Caco-2 (cell line): ENCODE data around the gene ZBTB7B. TPM values are rescaled to one million over a fixed set of nuclear protein-coding genes. Genes with fewer than 3 reads are reported as not detected.

Experiments
- BruUV-seq: library from RNA; stranded (reverse); fragments of 400-500 nt; replicated peaks from 2 replicates; lab custom pipeline; 2021; lab: Mats Ljungman, UMichigan
- CTCF ChIA-PET: fragments of 300-600 bp; sonication (Branson Sonifier 250); formaldehyde crosslinking; loops from one replicate; lab custom pipeline; 2022; ENCODE audit warnings: antibody characterized with exemption; lab: Charles Lee
- POLR2A ChIA-PET: fragments of 300-600 bp; sonication (Branson Sonifier 250); formaldehyde crosslinking; loops from one replicate; lab custom pipeline; 2022; ENCODE audit warnings: antibody characterized with exemption; lab: Charles Lee
- DNase-seq, 2 experiments: peaks; one replicate each; pipeline versions ENCODE4 v3.0.0 to v3.0.0-alpha.2; 2020 to 2022
- H3K27me3 ChIP-seq: replicated peaks from 2 replicates; pipeline ENCODE4 v1.6.0; 2011; ENCODE audit warnings: low read length; ENCODE audit not compliant: control insufficient read depth, insufficient read depth
- H3K36me3 ChIP-seq: 2 replicates; pipeline ENCODE4 v1.5.1; 2011; ENCODE audit warnings: low read length; ENCODE audit not compliant: control insufficient read depth, insufficient read depth
- H3K4me1 ChIP-seq: fragments of 250-450 bp; sonication (Bioruptor Pico); 2 replicates; pipeline ENCODE4 v1.5.1; 2020; ENCODE audit warnings: mild to moderate bottlenecking
- H3K4me3 ChIP-seq: 2 replicates; pipeline ENCODE4 v1.5.1; 2011; ENCODE audit warnings: low read depth, mild to moderate bottlenecking, control low read depth, low read length
- H3K9me3 ChIP-seq: fragments of 250-450 bp; sonication (Bioruptor Pico); 2 replicates; pipeline ENCODE4 v1.5.1; 2020; ENCODE audit warnings: mild to moderate bottlenecking, moderate library complexity
- H3K27ac Mint-ChIP-seq: one replicate; pipeline ENCODE4 v1.8.0; 2022; ENCODE audit warnings: mixed read lengths; ENCODE audit not compliant: unreplicated experiment
- H3K27me3 Mint-ChIP-seq: one replicate; pipeline ENCODE4 v1.8.0; 2022; ENCODE audit warnings: mixed read lengths; ENCODE audit not compliant: insufficient read depth, unreplicated experiment
- H3K36me3 Mint-ChIP-seq: one replicate; pipeline ENCODE4 v1.8.0; 2022; ENCODE audit warnings: mild to moderate bottlenecking, mixed read lengths; ENCODE audit not compliant: insufficient read depth, unreplicated experiment
- H3K4me1 Mint-ChIP-seq: one replicate; pipeline ENCODE4 v1.8.0; 2022; ENCODE audit warnings: low read depth, mixed read lengths; ENCODE audit not compliant: unreplicated experiment
- H3K4me3 Mint-ChIP-seq: one replicate; pipeline ENCODE4 v1.8.0; 2022; ENCODE audit warnings: mild to moderate bottlenecking, moderate library complexity, mixed read lengths; ENCODE audit not compliant: unreplicated experiment
- H3K9me3 Mint-ChIP-seq: one replicate; pipeline ENCODE4 v1.8.0; 2022; ENCODE audit warnings: mixed read lengths; ENCODE audit not compliant: unreplicated experiment
- intact Hi-C: fragments of 100-400 bp; cut with micrococcal nuclease; formaldehyde crosslinking; loops from one replicate; pipeline ENCODE4 v1.10.0; 2022; ENCODE audit not compliant: unreplicated experiment
- total RNA-seq: library from RNA; stranded (reverse); gene quantifications from 2 replicates; pipeline ENCODE4 v1.2.3, GENCODE V29; 2022
- TF ChIP-seq, protein P1 (sequence below), 2 experiments: fragments of 200-600 bp in 1 of 2; IDR thresholded peaks; 1 replicate in 1 of 2; 2 replicates in 1 of 2; pipeline versions ENCODE4 v1.5.1 to v1.8.0; 2011 to 2022; ENCODE audit warnings: antibody characterized with exemption in 1 of 2, control low read depth in 1 of 2, inconsistent platforms in 1 of 2, low read depth in 1 of 2, low read length in 1 of 2, mild to moderate bottlenecking in 1 of 2, moderate library complexity in 1 of 2; ENCODE audit not compliant: insufficient read depth in 1 of 2, severe bottlenecking in 1 of 2, unreplicated experiment in 1 of 2

ZBTB7B gene
- total RNA-seq, 1 experiment from 2014 or later = 46.8 TPM

DNA sequence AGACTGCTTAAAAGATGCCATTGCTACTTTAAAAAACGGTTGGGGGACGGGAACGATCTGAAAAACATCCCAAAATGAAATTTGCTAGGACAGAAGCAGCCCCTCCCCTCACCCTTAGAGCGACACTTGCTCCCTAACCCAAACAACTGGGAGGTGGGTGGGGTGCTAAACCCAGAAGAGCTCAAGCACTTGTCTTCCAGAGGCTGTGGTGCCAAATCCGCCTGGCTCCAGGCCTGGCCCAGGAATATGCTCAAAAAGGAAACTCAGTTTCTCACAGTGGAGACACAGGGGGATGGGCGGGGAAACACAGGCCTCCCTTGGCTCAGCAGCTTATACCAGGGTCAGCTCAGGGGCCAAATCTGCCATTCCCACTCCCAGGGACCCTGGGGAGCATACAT is 46.1 kb upstream of the ZBTB7B start:
- Histone ChIP-seq H3K9me3 (no peaks in the 10 kb centered on the region), H3K36me3 (peaks cover 3% of the 10 kb centered on the region), H3K4me1 (peaks cover 15% of the 10 kb centered on the region), H3K4me3 (peak overlapping the region; percentile 43), H3K27me3 (no peaks in the 10 kb centered on the region)
- peak overlapping the region; percentile 80 for H3K4me3 Mint-ChIP-seq
- TF ChIP-seq, protein P1, sequence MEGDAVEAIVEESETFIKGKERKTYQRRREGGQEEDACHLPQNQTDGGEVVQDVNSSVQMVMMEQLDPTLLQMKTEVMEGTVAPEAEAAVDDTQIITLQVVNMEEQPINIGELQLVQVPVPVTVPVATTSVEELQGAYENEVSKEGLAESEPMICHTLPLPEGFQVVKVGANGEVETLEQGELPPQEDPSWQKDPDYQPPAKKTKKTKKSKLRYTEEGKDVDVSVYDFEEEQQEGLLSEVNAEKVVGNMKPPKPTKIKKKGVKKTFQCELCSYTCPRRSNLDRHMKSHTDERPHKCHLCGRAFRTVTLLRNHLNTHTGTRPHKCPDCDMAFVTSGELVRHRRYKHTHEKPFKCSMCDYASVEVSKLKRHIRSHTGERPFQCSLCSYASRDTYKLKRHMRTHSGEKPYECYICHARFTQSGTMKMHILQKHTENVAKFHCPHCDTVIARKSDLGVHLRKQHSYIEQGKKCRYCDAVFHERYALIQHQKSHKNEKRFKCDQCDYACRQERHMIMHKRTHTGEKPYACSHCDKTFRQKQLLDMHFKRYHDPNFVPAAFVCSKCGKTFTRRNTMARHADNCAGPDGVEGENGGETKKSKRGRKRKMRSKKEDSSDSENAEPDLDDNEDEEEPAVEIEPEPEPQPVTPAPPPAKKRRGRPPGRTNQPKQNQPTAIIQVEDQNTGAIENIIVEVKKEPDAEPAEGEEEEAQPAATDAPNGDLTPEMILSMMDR (IDR thresholded peaks at IDR 0.05; ENCODE audit: insufficient read depth in 1 of 2, low read depth in 1 of 2, low read length in 1 of 2, severe bottlenecking in 1 of 2, unreplicated experiment in 1 of 2) = no peak
- BruUV-seq = no TSS peak
- no peaks in the 10 kb centered on the region for H3K27me3 Mint-ChIP-seq
- peaks cover 16% of the 10 kb centered on the region for H3K4me1 Mint-ChIP-seq
- peaks cover 33% of the 10 kb centered on the region for H3K36me3 Mint-ChIP-seq
- no peak for DNase-seq
- no peaks in the 10 kb centered on the region for H3K9me3 Mint-ChIP-seq
- ChIA-PET POLR2A (interaction anchor here (1.4 to 3.5 kb wide), 4 partner anchors 14 to 27 kb away, joined by 5 to 34 read pairs (median 12); partner anchors contain the start of genes FLAD1, PMVK and SHC1), CTCF (interaction anchor here (0.6 to 1.8 kb wide), 8 partner anchors 14 to 397 kb away, joined by 4 to 10 read pairs (median 6); partner anchors contain the start of gene SHC1)
- peak overlapping the region; percentile 79 for H3K27ac Mint-ChIP-seq
- intact Hi-C loops = loop anchor here (5.0 kb wide), 1 partner anchor 106 kb away; the partner anchor contains the start of gene EFNA4

DNA sequence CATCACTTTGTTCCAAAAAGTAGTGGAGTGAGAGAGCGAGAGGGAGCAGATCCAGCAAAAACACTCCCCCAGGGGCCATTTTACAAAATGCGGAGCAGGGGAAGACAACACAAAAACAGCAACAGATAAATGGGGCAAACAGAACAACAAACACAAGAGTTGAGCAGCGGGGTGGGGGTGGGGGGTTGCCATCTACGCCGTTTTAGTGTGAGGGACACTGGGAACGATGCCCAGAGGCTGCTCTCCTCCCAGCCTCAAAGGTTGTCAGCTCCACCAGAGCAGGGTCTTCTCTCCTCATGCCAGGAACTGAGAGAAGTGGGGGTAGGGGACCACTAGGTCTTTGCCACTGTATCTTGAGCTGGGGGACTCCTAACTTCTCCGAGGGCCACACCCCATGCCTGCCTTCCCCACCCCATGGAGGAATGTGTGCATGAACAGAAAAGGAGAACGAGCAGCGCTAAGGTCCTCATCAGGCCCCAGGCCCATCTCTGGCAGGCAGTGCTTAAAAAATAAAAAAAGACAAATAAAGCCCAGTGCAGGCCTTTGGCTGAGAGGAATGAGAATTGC is 45.4 kb upstream of the ZBTB7B start:
- no TSS peak for BruUV-seq
- H3K4me1 Mint-ChIP-seq = peaks cover 16% of the 10 kb centered on the region
- peak overlapping the region; percentile 80 for H3K4me3 Mint-ChIP-seq
- peaks cover 3% of the 10 kb centered on the region for H3K36me3 ChIP-seq
- DNase-seq = no peak
- H3K27ac Mint-ChIP-seq = peak overlapping the region; percentile 79
- POLR2A ChIA-PET = interaction anchor here (2.6 to 3.5 kb wide), 2 partner anchors 16 to 21 kb away, joined by 19 to 34 read pairs; partner anchors contain the start of gene PMVK
- no peaks in the 10 kb centered on the region for H3K27me3 ChIP-seq
- H3K4me1 ChIP-seq = peaks cover 15% of the 10 kb centered on the region
- intact Hi-C loops = loop anchor here (5.0 kb wide), 1 partner anchor 105 kb away; the partner anchor contains the start of gene EFNA4
- no peak overlapping the region for H3K4me3 ChIP-seq
- CTCF ChIA-PET = interaction anchor here (1.7 to 1.8 kb wide), 3 partner anchors 37 to 60 kb away, joined by 5 to 8 read pairs (median 8); no protein-coding TSS in a partner anchor
- no peaks in the 10 kb centered on the region for H3K27me3 Mint-ChIP-seq
- TF ChIP-seq, protein P1 (IDR thresholded peaks at IDR 0.05; ENCODE audit: insufficient read depth in 1 of 2, low read depth in 1 of 2, low read length in 1 of 2, severe bottlenecking in 1 of 2, unreplicated experiment in 1 of 2) = no peak
- H3K36me3 Mint-ChIP-seq = peaks cover 39% of the 10 kb centered on the region
- H3K9me3 ChIP-seq = no peaks in the 10 kb centered on the region
- no peaks in the 10 kb centered on the region for H3K9me3 Mint-ChIP-seq

DNA sequence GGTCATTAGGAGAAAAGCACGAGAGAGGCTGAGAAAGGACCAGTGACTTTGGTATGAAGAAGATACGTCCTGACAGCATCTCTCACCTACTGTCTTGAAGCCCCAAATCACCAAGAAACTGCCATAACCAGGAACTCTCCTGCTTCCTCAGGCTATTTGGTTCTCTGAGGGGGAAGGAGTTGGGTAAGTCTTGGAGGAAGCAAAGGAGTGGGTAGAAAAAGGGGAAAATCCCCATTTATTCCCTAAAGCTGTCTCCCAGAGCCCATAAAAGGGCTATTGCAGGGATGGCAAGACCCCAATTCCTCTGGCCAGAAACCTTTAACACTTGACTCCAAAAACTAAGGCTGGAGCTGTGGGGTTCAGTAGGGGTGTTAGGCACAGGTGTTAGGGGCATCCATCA is 44.6 kb upstream of the ZBTB7B start:
- DNase-seq = no peak
- no peaks in the 10 kb centered on the region for H3K9me3 ChIP-seq
- H3K4me1 ChIP-seq = peaks cover 15% of the 10 kb centered on the region
- H3K36me3 ChIP-seq = peaks cover 3% of the 10 kb centered on the region
- intact Hi-C loops = loop anchor here (5.0 kb wide), 1 partner anchor 104 kb away; the partner anchor contains the start of gene EFNA4
- Mint-ChIP-seq H3K36me3 (peaks cover 48% of the 10 kb centered on the region), H3K4me1 (peaks cover 16% of the 10 kb centered on the region), H3K27me3 (no peaks in the 10 kb centered on the region), H3K27ac (no peak overlapping the region), H3K9me3 (no peaks in the 10 kb centered on the region), H3K4me3 (no peak overlapping the region)
- no peaks in the 10 kb centered on the region for H3K27me3 ChIP-seq
- BruUV-seq = TSS peak; percentile 2
- ChIA-PET CTCF (no interaction called here), POLR2A (interaction anchor here (3.5 kb wide), 1 partner anchor 15 kb away, joined by 34 read pairs; no protein-coding TSS in a partner anchor)
- TF ChIP-seq, protein P1 (IDR thresholded peaks at IDR 0.05; ENCODE audit: insufficient read depth in 1 of 2, low read depth in 1 of 2, low read length in 1 of 2, severe bottlenecking in 1 of 2, unreplicated experiment in 1 of 2) = no peak
- H3K4me3 ChIP-seq = no peak overlapping the region
